Caco-2 (cell line): ENCODE results near the gene FAM180A. TPM values are rescaled to one million over a fixed set of nuclear protein-coding genes. Genes with fewer than 3 reads are reported as not detected.
"Not testable (repeated sequence)": the region's sequence is repeated elsewhere in the genome, so short reads cannot be mapped to it uniquely, and the experiment has no call there.

ENCODE experiments used
- BruUV-seq: library from RNA; stranded (reverse); fragments of 400-500 nt; replicated peaks from 2 replicates; lab custom pipeline; 2021; lab: Mats Ljungman, UMichigan
- CTCF ChIA-PET: fragments of 300-600 bp; sonication (Branson Sonifier 250); formaldehyde crosslinking; loops from one replicate; lab custom pipeline; 2022; ENCODE audit warnings: antibody characterized with exemption; lab: Charles Lee
- POLR2A ChIA-PET: fragments of 300-600 bp; sonication (Branson Sonifier 250); formaldehyde crosslinking; loops from one replicate; lab custom pipeline; 2022; ENCODE audit warnings: antibody characterized with exemption; lab: Charles Lee
- DNase-seq, 2 experiments: peaks; one replicate each; pipeline versions ENCODE4 v3.0.0 to v3.0.0-alpha.2; 2020 to 2022
- H3K27me3 ChIP-seq: replicated peaks from 2 replicates; pipeline ENCODE4 v1.6.0; 2011; ENCODE audit warnings: low read length; ENCODE audit not compliant: control insufficient read depth, insufficient read depth
- H3K36me3 ChIP-seq: 2 replicates; pipeline ENCODE4 v1.5.1; 2011; ENCODE audit warnings: low read length; ENCODE audit not compliant: control insufficient read depth, insufficient read depth
- H3K4me1 ChIP-seq: fragments of 250-450 bp; sonication (Bioruptor Pico); 2 replicates; pipeline ENCODE4 v1.5.1; 2020; ENCODE audit warnings: mild to moderate bottlenecking
- H3K4me3 ChIP-seq: 2 replicates; pipeline ENCODE4 v1.5.1; 2011; ENCODE audit warnings: low read depth, mild to moderate bottlenecking, control low read depth, low read length
- H3K9me3 ChIP-seq: fragments of 250-450 bp; sonication (Bioruptor Pico); 2 replicates; pipeline ENCODE4 v1.5.1; 2020; ENCODE audit warnings: mild to moderate bottlenecking, moderate library complexity
- H3K27ac Mint-ChIP-seq: one replicate; pipeline ENCODE4 v1.8.0; 2022; ENCODE audit warnings: mixed read lengths; ENCODE audit not compliant: unreplicated experiment
- H3K27me3 Mint-ChIP-seq: one replicate; pipeline ENCODE4 v1.8.0; 2022; ENCODE audit warnings: mixed read lengths; ENCODE audit not compliant: insufficient read depth, unreplicated experiment
- H3K36me3 Mint-ChIP-seq: one replicate; pipeline ENCODE4 v1.8.0; 2022; ENCODE audit warnings: mild to moderate bottlenecking, mixed read lengths; ENCODE audit not compliant: insufficient read depth, unreplicated experiment
- H3K4me1 Mint-ChIP-seq: one replicate; pipeline ENCODE4 v1.8.0; 2022; ENCODE audit warnings: low read depth, mixed read lengths; ENCODE audit not compliant: unreplicated experiment
- H3K4me3 Mint-ChIP-seq: one replicate; pipeline ENCODE4 v1.8.0; 2022; ENCODE audit warnings: mild to moderate bottlenecking, moderate library complexity, mixed read lengths; ENCODE audit not compliant: unreplicated experiment
- H3K9me3 Mint-ChIP-seq: one replicate; pipeline ENCODE4 v1.8.0; 2022; ENCODE audit warnings: mixed read lengths; ENCODE audit not compliant: unreplicated experiment
- intact Hi-C: fragments of 100-400 bp; cut with micrococcal nuclease; formaldehyde crosslinking; loops from one replicate; pipeline ENCODE4 v1.10.0; 2022; ENCODE audit not compliant: unreplicated experiment
- total RNA-seq: library from RNA; stranded (reverse); gene quantifications from 2 replicates; pipeline ENCODE4 v1.2.3, GENCODE V29; 2022
- TF ChIP-seq, protein P1 (sequence below), 2 experiments: fragments of 200-600 bp in 1 of 2; IDR thresholded peaks; 1 replicate in 1 of 2; 2 replicates in 1 of 2; pipeline versions ENCODE4 v1.5.1 to v1.8.0; 2011 to 2022; ENCODE audit warnings: antibody characterized with exemption in 1 of 2, control low read depth in 1 of 2, inconsistent platforms in 1 of 2, low read depth in 1 of 2, low read length in 1 of 2, mild to moderate bottlenecking in 1 of 2, moderate library complexity in 1 of 2; ENCODE audit not compliant: insufficient read depth in 1 of 2, severe bottlenecking in 1 of 2, unreplicated experiment in 1 of 2

Gene FAM180A
- total RNA-seq, 1 experiment from 2014 or later = not detected

DNA sequence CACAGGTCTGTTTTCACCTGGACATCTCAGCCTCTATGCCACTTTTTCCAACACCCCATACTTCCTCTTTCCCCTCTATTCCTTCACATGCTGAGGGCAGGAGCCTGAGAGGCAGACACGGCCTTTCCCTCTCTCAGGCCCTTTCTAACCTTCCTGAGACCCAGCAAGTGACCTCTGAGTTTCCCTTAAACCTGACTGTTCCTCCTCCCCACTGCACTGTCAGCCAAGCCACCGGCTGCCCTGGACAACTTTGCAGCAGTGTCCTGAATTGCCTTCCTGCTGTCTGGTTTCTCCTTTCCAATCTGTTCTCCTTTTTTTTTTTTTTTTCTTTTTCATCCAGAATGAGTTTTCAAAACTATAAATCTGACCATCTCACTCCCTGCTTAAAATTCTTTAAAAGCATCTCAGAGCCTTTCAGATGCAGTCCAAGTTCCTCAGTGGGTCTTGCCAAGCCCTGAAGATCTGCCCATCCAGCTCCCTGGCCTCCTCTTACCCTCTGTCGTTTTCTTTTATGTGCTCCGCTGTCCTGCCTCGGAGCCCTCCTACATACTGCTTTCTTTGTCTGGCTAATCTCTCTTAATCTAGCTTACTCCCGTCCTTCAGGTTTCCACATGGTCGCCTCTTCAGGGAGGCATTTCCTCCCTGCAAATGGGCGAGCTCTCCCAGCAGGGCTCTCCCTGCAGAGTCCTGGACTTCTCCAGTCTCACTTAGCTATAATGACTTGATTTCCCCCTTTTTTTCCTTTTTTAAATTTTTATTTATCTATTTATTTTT, 51.1 kb downstream of the FAM180A start:
- TF ChIP-seq, protein P1, sequence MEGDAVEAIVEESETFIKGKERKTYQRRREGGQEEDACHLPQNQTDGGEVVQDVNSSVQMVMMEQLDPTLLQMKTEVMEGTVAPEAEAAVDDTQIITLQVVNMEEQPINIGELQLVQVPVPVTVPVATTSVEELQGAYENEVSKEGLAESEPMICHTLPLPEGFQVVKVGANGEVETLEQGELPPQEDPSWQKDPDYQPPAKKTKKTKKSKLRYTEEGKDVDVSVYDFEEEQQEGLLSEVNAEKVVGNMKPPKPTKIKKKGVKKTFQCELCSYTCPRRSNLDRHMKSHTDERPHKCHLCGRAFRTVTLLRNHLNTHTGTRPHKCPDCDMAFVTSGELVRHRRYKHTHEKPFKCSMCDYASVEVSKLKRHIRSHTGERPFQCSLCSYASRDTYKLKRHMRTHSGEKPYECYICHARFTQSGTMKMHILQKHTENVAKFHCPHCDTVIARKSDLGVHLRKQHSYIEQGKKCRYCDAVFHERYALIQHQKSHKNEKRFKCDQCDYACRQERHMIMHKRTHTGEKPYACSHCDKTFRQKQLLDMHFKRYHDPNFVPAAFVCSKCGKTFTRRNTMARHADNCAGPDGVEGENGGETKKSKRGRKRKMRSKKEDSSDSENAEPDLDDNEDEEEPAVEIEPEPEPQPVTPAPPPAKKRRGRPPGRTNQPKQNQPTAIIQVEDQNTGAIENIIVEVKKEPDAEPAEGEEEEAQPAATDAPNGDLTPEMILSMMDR (IDR thresholded peaks at IDR 0.05; ENCODE audit: insufficient read depth in 1 of 2, low read depth in 1 of 2, low read length in 1 of 2, severe bottlenecking in 1 of 2, unreplicated experiment in 1 of 2) = no peak
- intact Hi-C loops = no loop called here
- POLR2A ChIA-PET = no interaction called here
- Histone ChIP-seq H3K9me3 (no peaks in the 10 kb centered on the region), H3K36me3 (no peaks in the 10 kb centered on the region; the same call in 1 of the 2 replicates), H3K4me3 (no peak overlapping the region), H3K4me1 (no peaks in the 10 kb centered on the region), H3K27me3 (no peaks in the 10 kb centered on the region)
- no peak overlapping the region for H3K4me3 Mint-ChIP-seq
- H3K36me3 Mint-ChIP-seq = no peaks in the 10 kb centered on the region
- no peaks in the 10 kb centered on the region for H3K27me3 Mint-ChIP-seq
- no TSS peak for BruUV-seq
- peaks cover 6% of the 10 kb centered on the region for H3K4me1 Mint-ChIP-seq
- CTCF ChIA-PET = no interaction called here
- DNase-seq = no peak
- peak overlapping the region; percentile 13 for H3K27ac Mint-ChIP-seq
- H3K9me3 Mint-ChIP-seq = no peaks in the 10 kb centered on the region

DNA sequence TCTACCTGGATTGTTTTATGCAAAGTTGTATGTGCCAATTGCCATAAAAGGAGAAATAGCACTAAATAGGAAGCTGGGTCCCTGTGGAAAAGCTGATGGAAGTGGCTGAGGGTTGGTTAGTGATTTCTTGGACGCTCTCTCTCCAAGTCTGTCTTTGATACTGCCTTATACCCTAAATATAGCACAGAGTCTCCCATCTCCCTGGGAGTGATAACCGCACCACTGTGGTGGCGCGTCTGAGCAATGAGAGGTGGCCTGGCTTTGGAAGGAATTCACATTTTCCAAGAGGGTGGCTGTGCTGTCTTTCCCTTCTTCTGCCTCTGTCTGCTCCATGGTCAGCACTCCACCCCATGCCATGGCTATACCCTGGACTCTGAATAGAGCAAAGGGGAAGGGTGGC, 55.1 kb downstream of the FAM180A start:
- Mint-ChIP-seq H3K27me3 (no peaks in the 10 kb centered on the region), H3K4me3 (no peak overlapping the region), H3K4me1 (peaks cover 6% of the 10 kb centered on the region), H3K27ac (no peak overlapping the region), H3K9me3 (no peaks in the 10 kb centered on the region), H3K36me3 (no peaks in the 10 kb centered on the region)
- ChIA-PET POLR2A (no interaction called here), CTCF (no interaction called here)
- intact Hi-C loops = no loop called here
- no peak for DNase-seq
- no peaks in the 10 kb centered on the region for H3K4me1 ChIP-seq
- no peaks in the 10 kb centered on the region for H3K27me3 ChIP-seq
- H3K36me3 ChIP-seq = no peaks in the 10 kb centered on the region; the same call in 1 of the 2 replicates
- H3K9me3 ChIP-seq = no peaks in the 10 kb centered on the region
- BruUV-seq = no TSS peak
- H3K4me3 ChIP-seq = no peak overlapping the region
- TF ChIP-seq, protein P1 (IDR thresholded peaks at IDR 0.05; ENCODE audit: insufficient read depth in 1 of 2, low read depth in 1 of 2, low read length in 1 of 2, severe bottlenecking in 1 of 2, unreplicated experiment in 1 of 2) = no peak

DNA sequence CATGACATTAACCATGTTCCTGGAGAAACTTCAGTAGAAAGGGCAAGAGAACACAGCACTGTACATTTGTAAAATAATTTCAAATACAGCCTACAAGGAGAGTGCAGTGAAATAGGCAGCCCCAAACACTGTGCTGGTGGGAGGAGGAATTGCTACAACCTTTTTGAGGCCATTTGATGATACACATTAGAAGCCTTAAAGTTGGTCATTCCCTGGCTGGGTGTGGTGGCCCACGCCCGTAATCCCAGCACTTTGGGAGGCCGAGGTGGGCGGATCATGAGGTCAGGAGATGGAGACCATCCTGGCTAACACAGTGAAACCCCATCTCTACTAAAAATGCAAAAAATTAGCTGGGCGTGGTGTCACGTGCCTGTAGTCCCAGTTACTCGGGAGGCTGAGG, 56.0 kb downstream of the FAM180A start:
- H3K4me1 Mint-ChIP-seq, H3K4me3 ChIP-seq, H3K9me3 ChIP-seq, H3K27ac Mint-ChIP-seq, BruUV-seq, H3K36me3 Mint-ChIP-seq, H3K9me3 Mint-ChIP-seq, H3K36me3 ChIP-seq, H3K27me3 Mint-ChIP-seq, intact Hi-C loops, DNase-seq, POLR2A ChIA-PET, H3K27me3 ChIP-seq, H3K4me3 Mint-ChIP-seq, H3K4me1 ChIP-seq, CTCF ChIA-PET: not testable (repeated sequence)
